ENCODE measurements around the gene PTPRB.

PTPRB gene

DNA sequence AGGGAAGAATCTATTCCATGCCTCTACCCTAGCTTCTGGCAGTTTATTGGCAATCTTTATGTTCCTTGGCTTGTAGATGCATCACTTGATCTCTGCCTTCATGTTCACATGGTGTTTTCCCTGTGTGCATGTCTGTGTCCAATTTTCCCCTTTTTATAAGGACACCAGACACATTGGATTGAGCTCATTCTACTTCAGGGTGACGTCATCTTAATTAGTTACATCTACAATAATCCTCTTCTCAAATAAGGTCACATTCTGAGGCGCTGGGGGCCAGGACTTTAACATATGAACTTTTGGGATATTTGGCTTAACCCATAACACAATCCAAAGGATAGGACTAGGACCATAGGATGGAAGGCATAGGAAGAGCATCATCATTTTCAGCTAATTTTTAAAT lies 169.8 kb downstream of the PTPRB start:
- DNase-seq (ENCODE audit: low read depth in 1 of 2, low spot score in 1 of 2): no peak

DNA sequence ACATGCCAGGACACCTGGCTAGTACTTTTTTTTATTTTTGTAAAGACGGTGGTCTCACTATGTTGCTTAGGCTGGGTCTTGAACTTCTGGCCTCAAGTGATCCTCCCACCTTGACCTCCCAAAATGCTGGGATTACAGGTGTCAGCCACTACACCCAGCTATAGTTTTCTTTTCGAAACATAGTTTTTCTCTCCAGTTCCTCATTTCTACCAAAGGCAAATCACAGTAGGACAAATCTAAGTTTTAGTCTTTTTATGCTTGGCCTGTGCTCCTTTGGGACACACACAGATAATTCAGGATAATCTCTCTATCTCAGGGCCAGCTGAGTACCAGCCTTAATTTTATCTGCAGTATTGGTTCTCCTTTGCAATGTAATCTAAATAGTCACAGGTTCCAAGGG lies 170.5 kb downstream of the PTPRB start:
- DNase-seq (ENCODE audit: low read depth in 1 of 2, low spot score in 1 of 2): no peak
